SW 1271 (cell line): ENCODE results near the gene NOP9.
A peak's percentile ranks its signal among the peaks of the same experiment; 100 is the strongest.
"Not testable (repeated sequence)": the region's sequence is repeated elsewhere in the genome, so short reads cannot be mapped to it uniquely, and the experiment has no call there.

Experiments used
- DNase-seq, 2 experiments: peaks; one replicate each; lab custom pipeline; 2025; lab: John Stamatoyannopoulos, UW

Gene NOP9

GRCh38 chr14:24325963-24326362 lies 26.3 kb downstream of the NOP9 start:
- DNase-seq = no peak

- no peak for DNase-seq
These were observed 27.7 kb downstream of the NOP9 start for GRCh38 chr14:24327303-24327702.

DNA sequence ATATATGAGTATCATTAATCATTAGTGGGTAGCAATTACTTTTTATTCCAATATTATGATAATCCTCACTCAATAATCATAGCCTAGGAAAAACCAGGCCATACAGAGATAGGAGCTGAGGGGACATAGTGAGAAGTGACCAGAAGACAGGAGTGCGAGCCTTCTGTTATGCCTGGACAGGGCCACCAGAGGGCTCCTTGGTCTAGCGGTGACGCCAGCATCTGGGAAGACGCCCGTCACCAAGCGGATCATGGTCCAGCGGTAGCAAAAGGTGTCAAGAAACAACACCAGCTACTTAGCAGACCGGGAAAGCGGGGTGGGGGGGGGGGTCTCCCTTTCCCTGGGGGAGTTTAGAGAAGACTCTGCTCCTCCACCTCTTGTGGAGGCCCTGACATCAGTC lies 28.3 kb downstream of the NOP9 start:
- DNase-seq = not testable (repeated sequence)

DNA sequence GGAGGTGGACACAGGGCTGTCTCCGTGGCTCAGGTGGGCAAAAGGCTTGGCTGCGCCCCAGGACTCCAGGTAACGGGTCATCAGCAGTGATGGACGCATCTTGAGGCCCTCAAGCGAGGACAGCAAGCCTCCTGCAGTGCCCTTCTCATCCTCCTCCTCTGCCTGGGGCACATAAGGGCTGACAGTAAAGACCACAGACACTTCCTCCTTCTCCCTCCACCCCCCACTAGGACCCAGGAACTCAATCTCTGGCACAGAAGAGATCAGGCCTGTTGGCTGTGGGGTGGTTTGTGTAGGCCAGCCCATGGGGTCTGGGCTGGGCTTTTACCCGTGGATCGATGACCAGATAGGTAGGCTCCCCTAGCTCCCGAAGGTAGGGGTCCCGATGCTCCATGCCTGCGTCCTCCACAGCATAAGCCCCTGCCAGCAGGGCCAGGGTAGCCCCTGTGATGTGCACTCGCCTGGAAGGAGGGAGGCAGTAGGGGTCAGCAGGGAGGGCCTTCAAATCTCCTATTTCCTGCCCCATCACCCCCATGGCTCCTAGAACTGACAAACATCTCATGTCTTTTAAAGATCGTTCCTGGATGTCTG lies 29.5 kb downstream of the NOP9 start:
- DNase-seq = no peak

GRCh38 chr14:24329736-24330135 lies 30.1 kb downstream of the NOP9 start:
- no peak for DNase-seq

DNA sequence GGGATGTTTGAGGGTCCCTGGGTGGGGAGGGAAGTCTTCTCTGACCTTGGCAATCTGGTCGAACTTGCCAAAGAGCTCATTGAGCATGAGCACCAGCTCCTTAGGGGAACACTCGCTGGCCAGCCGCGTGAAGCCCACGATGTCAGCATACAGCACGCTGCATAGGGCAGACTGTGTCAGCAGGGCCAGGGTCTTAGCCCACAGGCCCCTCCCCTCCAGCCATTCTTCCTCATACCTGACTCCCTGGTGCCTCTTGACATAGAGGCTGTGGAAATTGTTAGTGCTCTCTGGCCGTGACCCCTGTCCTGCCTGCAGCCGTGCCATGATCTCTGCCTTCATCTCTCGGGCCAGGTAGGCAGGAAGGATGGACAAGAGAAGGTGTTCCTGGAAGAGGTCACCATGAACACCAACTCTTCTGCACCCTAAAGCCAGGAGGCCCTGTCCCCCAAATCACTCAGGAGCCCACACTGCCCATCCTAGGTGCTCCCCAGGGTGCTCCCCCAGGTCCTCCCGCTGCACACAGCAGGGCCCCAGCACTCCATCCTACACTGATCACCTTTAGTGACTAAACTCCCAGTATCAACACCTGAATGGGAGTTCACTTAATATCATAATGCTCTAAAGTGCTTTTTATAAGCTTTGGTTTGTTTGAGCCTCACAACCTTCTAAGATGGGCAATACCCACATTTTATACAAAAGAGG lies 31.5 kb downstream of the NOP9 start:
- DNase-seq = no peak

DNA sequence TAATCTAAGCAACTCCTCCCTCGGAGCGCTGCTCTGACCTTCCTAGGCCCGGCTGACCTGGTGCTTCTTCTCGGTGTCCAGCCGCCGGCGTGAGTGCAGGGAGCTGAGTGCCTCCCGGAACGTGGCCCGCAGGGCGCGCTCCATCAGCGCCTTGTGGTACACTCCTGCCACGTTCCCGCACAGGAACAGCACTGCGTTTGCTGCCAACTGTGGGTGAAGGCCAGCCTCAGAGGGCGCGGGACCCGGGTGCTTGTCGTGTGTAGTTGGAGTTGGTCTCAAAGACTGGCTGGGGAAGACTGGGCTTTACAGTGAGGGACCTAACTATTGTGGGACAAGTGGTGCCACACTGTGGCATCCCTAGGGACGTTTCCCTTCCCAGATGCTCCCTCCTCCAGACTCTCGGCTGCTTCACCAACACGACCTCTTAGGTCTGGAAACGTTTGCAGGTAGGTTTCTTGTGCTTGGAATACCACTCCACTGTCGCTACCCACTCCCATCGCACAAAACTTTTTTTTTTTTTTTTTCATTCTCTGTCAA lies 32.1 kb downstream of the NOP9 start:
- no peak for DNase-seq

DNA sequence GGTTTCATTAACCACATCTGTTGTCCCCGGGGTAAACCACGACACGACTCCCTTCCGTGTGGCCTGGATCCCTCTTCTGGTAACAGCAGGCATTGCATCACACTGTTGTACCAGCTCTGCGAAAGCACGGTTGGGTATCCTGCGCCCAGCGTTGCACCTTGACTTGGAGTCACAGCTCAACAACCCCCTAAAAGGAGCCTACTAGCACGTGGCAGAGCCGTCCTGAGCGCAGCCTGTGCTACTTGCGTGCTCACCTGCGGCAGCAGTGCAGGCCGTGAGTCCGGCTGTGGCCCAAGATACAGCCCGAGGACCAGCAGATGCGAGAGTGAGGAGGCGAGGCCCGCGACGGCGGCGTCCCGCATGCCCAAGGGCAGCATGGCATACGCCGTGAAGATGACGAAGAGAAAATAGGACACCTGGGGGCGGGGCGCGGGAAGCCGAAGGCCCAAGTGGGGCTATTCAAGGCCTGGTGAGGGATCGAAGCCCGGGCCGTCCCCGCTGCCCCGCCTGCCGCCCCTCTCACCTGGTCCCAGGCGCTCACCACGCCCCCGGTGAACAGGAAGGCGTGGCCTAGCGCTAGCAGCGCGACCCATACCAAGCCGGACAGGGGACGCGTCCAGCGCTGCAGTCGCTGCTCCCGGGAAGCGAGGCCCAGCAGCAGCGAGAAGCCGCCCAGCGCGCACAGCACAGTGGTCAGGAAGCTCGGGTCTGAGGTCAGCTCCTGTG lies 32.8 kb downstream of the NOP9 start:
- peak in 1 of 2 experiments; percentile 28 for DNase-seq

DNA sequence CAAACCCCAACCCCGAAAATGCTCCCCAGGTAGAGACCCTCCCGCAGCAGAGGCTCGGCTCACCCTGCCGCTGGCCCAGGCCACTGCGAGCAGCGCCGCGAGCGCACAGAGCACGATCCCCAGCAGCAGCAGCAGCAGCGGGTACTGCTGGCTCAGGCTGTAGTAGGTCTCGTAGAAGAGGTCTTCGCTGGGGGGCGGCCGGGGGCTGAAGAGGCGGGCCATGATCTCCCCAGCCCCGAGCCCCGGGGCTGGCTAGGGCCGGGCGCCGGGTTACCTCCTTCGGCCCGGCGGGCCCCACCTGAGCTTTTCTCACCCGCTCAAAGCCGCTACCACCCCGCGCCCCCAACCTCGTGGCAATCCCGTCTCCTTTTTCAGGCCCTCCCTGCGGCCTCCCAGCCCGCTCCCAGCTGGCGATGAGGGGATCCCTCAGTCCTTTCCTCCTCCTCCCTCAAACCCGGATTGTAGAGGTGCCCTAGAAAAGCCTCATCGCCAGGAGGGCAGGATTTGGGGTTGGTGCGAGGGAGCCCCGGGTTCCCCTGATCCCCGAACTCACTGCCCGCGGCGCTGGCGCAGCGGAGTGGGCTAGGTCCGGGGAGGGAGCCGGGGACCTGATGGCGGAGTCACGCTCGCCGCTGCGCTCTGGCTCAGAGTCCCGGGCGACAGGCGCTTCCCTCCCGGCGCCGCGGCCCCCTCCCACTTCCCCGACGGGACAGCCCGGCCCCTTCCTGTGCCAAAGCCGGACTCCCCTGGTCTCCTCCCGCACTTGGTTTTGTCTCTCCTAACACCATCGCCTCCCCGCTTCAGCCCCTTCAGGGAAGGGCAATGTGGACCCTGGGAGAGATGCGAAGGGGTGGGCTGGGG lies 35.0 kb downstream of the NOP9 start, which contains the start of gene ADCY4:
TSS of gene ADCY4 (minus strand) at position 641 of the 861 bp plus-strand sequence. CDS start at position 222, 419 bp downstream.
- DNase-seq = no peak

DNA sequence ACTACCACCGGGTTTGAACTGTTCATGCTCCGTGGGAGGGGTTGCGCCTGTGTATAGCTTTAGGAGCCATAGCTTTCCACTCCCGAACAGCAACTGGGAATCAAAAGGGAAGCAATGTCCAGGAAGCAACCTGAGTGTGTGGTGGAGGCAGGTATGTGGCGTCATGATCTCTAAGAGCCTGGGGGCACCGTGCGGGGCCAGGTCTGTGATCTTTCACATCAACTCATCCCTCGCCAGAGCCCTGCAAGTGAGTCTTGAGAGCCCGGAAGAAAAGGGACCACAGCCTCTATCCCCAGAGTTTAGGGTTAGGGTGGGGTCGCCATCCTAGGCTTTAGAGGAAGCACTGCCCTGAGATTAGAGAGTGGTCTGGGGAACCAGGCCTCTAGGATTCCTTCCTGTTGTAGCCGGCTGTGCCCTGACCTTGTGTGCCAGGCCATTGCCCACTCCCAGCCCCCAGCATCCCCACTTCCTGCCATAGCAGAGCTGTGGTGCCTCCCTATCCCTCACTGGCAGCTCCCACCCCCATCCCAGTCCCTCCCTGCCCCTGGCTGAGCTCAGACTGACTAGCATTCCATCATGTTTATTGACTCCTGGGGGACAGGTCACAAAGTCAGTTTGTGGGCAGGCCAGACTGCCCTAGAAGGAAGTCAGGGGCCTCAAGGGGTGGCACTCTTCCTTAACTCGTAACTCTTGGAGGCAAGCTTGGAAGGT lies 36.0 kb downstream of the NOP9 start:
- no peak for DNase-seq

GRCh38 chr14:24337144-24337823 lies 37.6 kb downstream of the NOP9 start:
- no peak for DNase-seq

- DNase-seq = no peak
These were observed 38.1 kb downstream of the NOP9 start for GRCh38 chr14:24337824-24338175.

DNA sequence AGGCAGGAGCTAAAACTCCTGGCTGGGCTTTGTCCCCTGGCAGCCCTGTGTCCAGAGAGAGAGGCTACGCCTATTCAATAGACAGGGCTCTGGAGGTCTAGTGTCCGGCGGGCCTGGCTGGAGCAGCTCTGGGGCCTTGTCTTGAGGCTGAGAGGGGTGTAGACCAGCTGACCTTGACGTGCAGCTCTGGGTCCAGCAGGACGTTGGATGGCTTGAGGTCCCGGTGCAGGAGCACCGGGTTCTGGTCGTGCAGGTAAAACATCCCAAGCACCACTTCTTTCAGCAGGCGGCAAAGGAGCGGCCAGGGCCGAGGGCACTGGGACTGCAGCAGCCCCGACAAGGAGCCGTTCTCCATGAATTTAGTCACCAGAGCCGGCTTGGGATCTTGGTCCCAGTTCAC lies 39.2 kb downstream of the NOP9 start:
- no peak for DNase-seq

DNA sequence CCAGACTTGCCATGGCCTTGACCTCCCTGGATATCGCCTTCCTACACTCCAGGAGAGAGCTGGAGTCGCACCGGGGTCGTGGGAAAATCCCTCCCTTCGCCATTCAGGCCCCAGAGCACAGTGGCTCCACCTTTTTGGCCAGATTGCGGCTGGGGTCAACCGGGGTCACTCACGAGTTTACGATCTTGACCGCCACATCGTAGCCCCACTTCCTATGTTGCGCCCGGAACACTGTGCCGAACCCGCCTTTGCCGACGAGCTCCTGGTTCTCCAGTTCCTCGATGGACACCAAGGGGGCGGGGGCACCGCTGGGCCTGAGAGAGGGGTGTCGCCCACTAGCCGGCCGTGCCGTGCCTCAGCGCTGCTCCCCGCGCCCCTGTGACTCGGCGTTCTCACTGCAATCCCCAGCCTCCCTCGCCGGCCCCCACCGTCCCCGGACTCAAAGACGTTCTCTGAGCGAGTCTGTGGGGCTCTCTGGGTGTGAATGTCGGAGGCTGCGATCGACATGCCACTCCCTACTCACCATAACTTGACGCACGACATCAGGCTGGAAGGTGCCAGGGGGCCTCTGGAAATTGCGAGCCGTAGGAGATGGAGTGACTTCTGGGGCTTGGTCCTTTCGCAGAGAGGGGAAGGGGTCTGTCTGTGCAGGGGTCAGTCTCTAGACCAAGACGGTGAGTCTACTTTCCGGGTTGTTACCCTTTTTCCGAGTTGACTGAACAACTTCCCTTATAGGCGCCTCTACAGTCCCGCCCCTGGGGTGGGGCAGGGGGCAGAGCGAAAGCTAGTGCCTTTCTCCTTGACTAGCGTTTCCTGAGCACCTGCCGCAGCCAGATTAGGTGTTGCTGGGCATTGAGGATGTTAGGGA lies 39.9 kb downstream of the NOP9 start, which contains the start of gene RIPK3:
TSS of gene RIPK3 (minus strand) at position 708 of the 868 bp plus-strand sequence. CDS start at position 543, 165 bp downstream.
- DNase-seq = no peak

GRCh38 chr14:24340606-24341005 lies 41.0 kb downstream of the NOP9 start:
- DNase-seq = no peak

DNA sequence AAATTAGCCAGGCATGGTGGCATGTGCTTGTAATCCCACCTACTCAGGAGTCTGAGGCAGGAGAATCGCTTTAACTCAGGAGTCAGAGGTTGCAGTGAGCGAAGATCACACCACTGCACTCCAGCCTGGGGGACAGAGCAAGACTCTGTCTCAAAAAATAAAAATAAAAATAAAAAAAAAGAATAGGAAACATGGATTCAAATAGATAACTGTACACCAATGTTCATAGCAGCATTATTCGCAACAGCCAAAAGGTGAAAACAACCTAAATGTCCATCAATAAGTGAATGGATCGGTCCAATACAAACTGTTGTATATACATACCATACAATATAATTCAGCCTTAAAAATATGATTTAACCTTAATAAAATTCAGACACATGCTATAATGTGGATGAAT lies 43.2 kb downstream of the NOP9 start:
- DNase-seq = no peak

DNA sequence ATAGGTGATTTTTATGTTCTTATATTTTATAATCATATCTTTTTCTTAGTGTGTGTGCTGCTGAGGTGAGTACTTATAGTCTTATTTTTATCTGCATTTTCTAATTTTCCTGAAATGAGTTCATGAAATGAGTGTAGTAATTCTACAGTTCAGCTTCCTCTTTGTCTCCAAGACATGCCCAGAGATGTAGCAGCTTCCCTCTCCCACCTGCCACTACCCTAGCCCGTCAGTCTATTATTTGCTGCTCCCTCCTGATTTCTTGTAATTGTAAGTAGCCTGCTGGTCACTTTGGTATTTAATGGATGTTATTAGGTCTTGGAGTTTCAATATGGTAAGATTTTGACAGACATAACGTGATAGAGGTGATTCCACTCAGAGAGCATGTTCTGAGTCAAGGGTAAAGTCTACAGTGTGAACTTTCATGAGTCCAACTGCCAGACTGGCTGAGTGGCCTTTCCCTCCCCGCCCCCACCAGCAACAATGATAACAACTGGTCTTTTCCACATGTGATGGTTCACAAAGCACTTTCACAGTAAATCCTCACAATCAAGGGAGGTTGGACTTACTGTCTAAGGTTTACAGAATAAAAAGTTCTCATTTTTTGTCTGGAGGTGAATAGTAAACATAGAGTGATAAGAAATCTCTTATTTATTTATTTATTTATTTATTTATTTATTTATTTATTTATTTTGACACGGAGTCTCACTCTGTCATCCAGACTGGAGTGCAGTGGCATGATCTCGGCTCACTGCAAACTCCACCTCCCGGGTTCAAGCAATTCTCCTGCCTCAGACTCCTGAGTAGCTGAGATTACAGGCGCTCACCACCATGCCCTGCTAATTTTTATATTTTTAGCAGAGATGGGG lies 44.4 kb downstream of the NOP9 start:
- no peak for DNase-seq

GRCh38 chr14:24347134-24347533 lies 47.5 kb downstream of the NOP9 start:
- no peak for DNase-seq

- no peak for DNase-seq
These were observed 48.5 kb downstream of the NOP9 start for GRCh38 chr14:24348186-24348585.
